ENCODE results near the gene DAAM2.

The DAAM2 gene

DNA sequence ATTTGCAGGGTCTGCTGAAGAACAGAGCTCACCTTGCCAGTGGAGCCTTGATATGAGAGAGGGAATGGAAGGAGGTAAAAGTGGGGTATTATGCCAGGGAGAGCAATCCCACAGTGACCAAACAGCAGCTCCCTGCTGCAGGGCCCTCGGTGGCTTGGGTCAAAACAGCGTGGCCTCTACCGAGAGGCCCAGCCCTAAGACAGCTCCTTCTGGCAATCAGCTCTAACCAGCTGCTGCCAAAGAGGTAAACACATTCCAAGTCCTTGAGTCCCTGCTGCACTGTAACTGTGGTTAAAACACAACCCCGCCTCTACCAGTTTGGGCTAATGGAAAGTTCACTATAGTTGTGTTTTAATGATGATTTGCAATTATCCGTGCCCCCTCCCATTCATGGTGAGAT is 1.4 kb upstream of the DAAM2 start:
- no peak for DNase-seq

DNA sequence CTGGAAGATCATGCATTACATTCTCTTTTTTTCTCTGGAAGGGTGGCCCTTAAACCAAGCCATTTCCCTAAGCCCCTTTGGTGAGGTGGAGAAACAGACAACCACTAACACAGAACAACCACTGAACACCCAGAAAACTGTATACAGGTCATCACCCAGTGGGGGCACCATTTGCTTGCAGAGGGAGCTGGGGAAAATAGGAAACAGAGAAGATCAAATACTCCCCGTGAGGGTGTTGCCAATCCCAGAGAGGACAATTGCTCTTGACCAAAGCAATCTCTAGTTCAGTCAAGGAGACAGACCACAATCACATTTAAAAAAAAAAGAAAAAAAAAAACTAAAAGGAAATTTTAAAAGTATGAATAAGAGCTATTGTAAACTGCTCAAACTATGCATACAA is 865 bp upstream of the DAAM2 start:
- no peak for DNase-seq

DNA sequence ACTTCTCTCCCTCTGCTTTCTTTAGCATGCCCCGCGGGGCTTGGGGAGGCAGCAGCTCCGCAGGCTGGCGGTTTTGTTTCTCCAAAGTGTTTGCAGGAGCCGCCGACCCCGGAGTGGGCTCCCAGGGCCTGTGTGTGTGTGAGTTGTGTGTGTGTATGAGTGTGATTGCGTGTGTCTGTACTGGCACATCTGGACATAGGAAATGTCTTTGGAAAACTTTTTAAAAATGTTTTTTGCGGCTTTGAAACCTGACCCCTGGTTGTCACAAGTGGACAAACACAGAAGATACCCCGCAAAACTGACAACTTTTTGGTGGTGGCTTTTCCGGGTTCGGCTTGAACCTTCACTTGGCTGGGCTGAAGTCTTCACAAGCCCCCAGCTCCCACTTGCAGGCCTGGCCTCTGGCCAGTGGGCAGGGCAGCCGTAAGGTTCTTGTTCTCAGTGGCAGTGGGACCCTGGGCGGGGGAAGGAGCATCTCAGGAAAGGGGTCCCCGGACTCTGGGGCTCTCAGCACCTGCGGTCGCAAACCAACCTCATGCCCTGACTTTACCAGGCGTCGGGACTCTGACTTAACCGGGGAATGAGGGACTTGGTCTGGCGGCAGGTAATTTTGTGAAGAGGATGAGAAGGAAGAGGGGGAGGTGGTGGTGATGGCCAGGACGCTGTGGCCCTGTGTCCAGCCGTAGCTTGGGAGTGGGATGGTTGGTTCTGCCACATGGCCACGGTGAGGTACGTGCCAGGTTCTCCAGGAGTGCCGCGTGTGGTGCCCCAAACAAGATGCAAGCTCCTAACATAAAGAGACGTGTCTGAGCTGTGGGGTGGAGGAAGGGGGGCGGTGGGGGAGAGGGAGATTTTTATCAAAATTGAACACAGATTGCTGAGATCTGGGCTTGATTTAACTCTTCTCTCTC is 619 bp downstream of the DAAM2 start:
- no peak for DNase-seq

DNA sequence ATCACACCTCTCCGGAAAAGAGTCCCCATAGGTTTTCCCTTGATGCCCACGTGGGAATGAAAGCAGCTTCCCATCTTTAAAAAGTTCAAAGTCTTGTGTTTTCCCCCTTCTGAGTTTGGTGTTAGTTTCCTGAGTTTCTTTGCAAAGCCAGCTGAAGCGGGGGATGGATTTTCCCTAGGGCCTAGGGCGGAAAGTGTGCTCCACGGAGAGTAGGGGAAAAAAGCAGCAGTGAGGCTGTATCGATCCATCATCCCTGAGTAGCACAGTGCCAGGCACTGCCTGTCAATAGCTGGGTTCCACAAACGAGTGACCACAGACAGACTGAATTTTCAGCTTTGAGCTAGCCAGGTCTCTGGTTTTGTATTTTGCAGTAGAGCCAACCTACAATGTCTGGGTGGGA is 1.3 kb downstream of the DAAM2 start:
- no peak for DNase-seq

DNA sequence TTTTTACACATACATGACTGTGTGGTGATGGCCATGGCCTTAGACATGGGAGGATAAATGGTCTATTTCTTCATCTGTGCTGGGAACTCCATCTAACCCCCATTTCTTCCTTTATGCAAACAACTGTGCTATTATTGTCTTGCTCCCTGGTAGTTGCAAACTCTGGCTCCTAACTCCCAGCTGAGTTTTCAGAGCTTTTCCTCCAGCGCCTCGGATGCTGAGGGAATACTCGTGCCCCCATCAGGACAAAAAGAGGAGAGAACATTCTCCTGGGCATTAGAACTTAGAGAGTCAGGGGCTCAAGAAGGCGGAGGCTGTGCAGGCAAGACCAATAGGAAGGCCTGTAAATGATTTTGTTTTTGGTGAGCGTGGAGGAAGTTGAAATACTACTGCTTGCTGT is 2.1 kb downstream of the DAAM2 start:
- no peak for DNase-seq

DNA sequence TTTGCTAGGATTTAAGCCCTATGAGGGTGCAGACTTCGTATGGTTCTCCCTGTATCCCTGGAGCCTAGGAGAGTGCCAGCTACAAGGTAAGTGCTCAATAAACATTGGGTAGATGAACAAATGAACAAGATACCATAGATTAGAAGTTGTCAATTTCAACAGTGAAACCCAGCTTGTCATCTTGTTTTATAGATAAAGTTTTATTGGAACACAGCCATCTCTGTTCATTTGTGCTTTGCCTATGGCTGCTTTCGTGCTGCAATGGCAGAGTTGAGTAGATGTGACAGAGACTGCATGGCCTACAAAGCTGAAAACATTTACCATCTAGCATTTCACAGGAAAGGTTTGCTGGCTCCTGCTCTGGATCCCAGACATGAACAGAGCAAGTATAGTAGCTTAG is 5.6 kb downstream of the DAAM2 start:
- DNase-seq, result no peak

DNA sequence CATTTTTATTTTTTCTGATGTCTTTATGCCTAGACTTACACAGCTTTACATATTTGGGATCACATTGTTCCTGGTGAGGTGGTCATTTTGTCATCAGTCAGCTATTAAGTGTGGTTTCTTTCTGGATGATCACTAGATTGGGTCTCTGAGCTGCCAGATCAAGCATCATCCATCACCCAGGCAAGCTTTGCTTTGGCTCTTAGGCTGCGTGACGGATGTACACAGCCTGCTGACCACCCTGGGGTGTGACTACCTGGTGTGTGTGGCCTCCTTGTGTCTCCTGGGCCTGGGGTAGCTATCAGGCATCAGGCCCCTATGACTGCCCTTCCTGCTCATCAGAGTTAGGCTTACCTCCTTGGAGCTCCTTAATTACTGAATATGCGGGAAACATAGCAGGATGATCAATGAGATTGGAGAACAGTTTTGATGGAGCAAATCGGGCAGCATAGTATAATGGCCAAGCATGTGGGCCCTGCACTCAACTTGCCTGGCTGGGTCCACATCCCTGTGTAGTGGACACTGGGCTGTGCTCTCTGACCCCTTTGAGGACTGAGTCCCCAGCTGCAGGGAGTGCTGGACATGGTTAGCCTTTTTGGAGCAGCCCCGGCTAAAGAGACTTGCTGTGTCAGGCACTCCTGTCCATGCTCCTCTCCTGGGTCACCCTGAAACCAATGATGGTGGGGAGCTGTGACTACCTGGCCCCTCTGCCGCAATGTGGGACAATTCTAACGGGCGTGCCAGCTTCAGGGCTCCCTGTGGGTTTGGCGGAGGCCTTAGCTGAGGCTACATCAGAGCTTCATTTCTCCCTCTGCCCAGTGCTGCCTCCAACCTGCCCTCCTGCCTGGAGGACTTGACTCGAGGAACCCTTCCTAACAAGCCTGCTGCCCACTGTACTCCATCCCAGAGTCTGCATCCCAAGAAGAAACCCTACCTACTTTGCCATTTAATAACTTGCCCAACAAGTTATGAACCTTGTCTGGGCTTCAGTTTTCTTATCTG is 8.2 kb downstream of the DAAM2 start:
- no peak for DNase-seq

DNA sequence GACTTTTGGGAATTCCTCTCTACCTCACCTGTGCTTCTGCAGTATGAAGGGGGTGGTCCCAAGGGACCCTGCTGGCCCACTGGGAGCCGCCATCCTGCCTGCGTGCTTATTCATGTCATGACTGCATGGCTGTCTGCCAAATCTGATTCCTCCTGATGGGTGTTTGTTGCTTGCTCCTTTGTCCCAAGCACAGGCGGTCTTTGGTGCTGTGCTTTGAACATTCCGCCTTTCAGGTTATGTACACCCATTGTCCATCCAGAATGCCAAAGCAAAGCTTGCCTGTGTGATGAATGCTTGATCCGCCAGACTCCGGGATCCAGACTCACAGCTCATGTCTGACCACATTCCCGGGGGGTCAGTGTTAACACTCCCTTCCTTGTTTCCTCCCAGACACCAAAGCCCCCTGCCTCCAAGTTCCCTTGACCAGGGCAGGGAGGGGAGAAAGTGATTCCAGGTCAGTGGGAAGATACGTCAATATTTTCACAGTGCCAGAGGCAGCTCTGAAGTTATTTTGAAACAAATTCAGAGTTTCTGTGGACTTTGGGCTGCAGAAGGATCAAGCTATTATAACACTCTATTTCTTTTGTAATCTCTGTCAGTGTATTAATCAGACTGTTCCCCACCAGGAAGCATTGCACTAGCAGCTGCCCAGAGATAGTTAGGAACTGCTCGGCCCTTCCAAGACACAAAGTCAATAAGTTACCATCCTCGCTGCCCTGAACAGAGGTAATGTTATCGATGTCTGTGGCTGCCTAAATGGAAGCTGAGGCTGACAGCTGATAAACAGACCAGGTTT is 9.5 kb downstream of the DAAM2 start:
- no peak for DNase-seq

DNA sequence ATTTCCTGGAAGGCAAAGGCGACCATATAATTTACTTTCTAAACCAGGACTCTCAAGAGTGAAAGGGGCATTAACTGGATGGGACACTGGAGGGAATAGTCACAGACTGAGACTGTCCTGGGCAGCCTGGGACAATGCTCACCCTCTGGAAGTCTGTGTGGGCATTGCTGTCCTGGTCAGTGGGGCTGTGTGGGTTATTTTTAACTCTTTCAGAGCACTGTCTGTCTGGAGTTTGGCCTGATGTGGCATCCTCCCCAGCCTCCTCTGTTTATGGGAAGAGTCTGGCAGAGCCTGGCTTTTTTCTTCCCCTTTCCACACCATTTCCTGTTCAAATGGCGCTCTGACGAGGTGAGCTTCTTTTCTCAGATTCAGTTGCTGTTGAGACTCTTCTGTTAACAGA is 11.7 kb downstream of the DAAM2 start:
- no peak for DNase-seq

DNA sequence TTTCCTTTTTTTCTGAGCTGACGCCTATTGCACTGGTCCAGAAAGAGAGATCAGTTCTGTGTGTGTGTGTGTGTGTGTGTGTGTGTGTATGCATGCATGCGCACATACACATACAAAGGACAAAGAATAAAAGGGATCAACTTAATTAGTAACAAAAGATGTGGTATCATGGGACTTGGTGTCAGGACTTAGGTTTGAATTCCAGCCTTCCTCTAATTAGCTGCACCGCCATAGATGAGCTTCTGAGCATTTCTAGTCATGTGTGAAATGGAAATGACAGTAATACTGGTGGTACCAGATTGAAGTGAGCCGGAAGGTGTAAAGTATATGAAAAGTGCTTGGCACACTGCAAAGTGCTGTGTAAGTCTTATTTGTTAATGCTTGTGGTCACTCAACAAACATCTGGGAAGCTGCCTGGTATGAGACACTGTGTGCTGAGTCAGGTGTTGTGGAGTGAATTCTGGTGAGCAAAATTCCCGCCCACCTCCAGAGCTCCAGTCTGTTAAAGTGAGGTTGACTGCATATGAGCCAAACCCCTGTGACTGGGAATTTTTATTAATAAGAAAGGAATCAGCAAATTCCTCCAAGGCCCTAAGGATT is 12.4 kb downstream of the DAAM2 start:
- DNase-seq, result no peak

DNA sequence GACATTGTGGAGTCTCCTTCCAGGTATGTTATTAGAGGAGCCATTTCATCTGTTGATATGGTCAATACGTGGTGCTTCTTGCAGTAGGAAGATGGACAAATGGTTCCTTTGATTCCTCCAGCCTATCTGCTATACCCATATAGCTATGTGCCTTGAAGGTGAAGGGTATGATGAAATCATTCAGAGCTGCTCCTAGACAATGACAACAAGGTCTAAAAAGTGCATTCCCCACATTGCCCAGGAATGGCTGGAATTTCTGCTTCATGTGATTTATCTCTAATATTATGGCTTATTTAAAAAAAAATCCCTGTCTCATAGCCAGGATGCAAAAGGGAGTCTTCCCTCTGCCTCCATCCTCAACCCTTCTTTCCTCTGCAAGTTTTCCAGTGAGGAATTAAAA is 14.1 kb downstream of the DAAM2 start:
- DNase-seq, result no peak

DNA sequence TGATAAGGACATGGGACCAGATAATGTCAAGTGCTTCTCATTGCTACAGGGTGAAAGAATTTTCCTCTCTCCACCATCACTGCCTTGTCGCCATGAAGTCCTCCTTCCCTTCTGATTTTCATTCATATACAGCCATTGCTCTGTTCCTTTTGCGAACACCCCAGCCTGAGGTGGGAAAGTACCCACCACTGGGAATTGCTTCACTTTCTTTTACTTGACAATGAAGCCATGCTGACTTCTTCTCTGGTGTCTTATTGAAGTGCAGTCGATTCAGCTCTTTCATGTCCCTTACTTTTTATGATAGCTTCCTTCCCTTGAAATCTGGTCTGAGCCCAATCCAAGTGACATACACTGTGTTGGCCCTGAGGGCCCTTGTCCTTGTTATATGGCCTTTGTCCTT is 16.2 kb downstream of the DAAM2 start:
- DNase-seq, result no peak

DNA sequence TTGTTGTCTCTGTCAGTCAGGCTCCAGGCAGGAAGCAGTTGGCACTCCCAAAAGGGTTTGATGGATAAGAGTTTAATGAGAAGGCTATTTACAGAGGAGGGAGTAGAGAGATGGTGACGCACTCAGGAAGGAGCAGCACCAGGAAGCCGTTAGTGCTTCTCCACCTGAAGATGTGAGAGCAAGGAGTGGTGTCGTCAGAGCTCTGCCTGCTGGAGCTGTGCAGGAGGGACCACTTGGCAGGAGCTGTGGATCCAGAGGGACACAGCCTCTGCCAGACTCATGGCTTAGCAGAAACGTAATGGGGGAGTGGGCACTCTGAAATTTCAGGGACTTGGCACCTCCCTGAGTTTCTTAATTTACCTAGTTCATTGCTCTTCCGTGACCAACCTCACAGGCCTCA is 16.8 kb downstream of the DAAM2 start:
- DNase-seq, result no peak

DNA sequence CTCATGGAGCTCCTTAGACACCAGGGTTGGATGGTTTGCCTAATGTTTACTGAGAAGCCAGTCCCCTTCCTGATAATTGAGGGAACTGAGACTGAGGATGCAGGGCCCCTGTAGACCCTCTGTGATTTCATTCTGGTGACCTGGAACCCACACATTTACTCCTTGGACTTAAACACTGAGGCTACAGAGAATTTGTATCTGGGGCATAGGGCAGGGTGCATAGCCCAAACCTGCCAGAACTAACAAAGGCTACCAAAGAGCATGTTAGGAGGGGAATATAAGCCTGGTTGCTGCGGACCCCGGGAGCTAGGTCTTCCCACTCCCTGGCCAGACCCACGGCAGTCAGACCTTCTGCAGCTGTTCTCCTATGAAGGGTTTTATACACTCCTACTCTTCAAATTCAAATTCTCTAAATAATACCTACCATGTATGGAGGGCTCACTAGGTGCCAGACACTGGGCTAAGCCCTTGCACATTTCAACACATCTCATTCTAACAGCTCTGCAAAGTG is 19.7 kb downstream of the DAAM2 start:
- DNase-seq, result no peak

DNA sequence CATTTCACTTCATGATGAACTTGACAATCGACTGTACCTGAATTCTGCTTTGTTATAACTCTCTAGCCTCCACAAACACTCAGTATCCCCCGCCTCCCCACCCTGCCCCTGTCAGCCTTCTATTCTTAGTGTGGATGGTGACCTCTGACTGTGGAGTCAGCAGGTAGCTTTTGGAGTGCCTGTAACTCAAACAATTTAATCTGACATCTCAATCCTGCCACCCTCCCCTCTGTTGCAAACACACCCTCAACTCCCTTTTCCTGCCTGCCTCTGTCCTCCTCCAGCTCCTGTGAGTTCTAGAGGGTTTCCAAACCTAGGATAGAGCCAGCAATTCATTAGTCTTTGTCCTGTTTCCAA is 20.3 kb downstream of the DAAM2 start:
- DNase-seq, result no peak

DNA sequence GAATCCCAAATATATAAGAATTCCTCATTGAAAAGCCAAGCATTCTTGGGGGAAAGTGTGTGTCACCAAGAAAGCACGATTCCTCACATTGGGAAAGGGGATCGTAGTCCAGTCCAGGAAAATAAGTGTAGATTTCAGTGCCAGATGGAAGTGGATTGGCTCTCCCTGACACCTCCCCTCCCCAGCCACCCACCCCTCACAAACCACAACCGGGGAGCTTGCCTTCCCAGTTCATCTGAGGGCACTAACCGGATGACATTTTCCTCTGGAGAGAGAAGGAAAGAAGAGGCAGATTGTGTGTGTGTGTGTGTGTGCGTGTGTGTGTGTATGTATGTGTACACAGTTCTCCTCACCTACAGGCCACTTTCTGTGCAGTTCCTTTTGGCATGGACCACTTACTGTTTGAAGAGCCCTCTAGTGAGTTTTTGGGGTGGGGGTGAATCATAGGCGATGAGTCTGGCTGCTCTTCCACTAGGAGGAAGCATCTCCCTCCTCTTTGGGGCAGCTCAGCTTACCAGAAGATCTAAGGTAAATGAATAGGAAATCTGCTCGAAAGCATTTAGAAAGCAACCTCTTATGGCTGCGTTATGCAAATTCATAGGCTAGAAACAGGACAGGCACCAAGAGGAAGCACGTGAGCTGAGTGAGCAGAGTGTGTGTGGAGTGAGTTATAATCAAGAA is 20.8 kb downstream of the DAAM2 start:
- DNase-seq, result no peak

DNA sequence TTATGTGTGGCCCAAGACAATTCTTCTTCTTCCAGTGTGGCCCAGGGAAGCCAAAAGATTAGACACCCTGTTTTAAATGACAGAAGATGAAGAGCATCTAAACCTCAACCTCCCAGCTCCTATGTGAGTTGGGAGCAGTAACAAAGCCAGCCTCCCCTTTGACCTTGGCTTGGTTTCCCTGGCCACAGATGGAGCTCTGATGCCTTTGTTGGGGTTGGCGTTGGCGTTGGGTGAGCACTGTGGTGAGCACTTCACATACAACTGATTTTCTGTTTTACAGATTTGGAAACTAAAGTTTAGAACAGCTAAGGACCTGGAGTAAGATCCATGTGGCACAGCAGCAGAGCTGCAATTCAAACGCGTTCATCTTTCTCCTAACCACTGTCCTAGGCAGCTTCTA is 22.1 kb downstream of the DAAM2 start:
- DNase-seq, result no peak

DNA sequence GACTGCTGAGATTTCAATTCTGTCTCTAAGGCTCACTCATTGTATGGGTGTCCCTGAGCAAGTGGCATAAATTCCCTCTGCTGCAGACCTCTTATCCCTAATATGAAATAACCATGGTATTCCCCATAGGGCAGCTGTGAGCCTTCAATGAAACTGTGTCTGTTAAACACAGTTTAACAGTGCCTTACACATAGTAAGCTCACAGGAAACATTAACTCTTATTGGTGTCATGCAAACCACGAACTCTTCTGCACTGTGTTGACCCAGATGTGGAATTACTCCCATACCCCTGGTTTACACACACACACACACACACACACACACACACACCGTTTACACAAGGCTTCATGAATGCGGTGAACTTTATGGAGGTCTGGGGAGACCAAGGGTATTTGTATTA is 23.2 kb downstream of the DAAM2 start:
- DNase-seq, result no peak

DNA sequence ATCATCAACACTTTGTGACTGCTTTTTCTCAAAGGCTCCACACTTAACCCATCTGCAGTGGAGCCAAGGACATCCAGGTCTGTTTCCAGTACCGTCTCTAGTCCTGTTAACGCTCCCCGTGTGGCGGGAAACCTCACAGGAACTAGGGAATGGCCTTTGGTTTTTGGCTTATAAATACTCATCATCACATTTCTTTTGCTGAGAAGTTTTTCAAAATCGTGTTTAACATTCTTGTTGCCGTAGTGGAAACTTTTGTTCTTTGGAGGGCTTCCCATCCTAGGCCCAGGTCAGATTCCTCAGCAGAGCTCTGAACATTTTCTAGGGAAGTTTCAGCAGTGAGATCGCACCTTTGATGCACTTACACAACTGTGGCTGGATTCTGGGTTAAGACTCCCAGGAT is 24.6 kb downstream of the DAAM2 start:
- no peak for DNase-seq

DNA sequence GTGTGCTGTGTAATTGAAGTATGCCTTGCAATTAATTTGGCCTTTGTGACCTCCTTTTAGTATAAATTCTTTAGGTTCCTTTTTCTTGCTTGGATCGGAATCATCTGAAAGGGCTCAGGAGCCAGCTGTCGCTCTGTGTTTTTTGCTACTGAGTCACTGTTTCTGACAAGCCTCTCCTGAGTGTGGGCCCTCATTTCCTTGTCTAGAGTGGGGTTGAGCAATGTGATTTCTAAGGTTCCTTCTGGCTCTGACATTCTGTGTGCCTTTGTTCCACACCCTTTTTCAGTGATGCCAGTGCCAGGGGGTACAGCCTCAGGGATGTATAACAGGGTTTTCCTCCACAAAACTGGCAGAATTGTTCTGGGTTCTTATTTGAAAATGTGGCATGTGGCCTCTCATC is 26.5 kb downstream of the DAAM2 start:
- DNase-seq, result no peak

DNA sequence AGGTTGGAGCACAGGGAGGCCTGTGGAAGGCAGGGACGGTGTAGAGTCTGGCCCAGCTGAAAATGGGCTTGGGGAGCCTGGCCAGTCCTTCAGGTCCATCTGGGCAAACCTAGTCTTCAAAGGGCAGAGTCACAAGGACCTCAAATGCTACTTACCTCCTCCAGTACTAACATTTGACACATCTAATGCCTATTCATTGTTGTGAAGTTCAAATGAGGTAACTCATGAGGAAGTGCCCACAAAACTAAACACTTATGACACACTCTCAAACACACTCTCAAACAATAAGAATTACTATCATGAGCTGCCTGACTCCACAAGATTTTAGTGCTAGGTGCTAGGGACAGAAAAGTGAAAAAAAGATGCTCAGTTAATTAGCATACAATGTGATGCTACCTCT is 27.1 kb downstream of the DAAM2 start:
- no peak for DNase-seq

DNA sequence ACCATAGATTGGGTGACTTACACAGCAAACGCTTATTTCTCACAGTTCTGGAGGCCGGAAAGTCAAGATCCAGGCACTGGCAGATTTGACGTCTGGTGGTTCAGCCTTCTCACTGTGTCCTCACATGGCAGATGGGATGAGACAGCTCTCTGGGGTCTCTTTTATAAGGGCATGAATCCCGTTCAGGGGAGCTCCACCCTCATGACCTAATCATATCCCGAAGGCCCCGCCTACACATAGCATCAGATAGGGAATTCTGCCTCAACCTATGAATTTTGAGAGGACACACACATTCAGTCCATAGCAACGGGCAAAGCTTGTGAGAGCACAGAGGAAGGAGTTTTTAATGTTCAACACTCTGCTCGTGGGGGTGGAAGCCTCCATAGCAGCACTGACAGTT is 27.5 kb downstream of the DAAM2 start:
- no peak for DNase-seq

All from SIG-M5 (cell line).